HEK293 (cell line): ENCODE data around the gene DHRS7B.

Experiments used
- CTCF ChIA-PET: fragments of 350-600 bp; formaldehyde crosslinking; extraction: SDS; loops from one replicate; lab custom pipeline; 2021; ENCODE audit warnings: antibody characterized with exemption; lab: Yijun Ruan, JAX
- POLR2A ChIA-PET: fragments of 300-600 bp; formaldehyde crosslinking; extraction: SDS; loops from one replicate; lab custom pipeline; 2020; ENCODE audit warnings: antibody characterized with exemption, inconsistent platforms; lab: Yijun Ruan, JAX
- H3K27ac ChIP-seq: fragments of 200-500 bp; sonication (Bioruptor generic); 2 replicates; pipeline ENCODE4 v1.5.1; 2014; ENCODE audit warnings: low read depth, low read length, control low read depth, inconsistent platforms; ENCODE audit errors: extremely low read depth
- H3K36me3 ChIP-seq, 2 experiments: fragments of 200-500 bp in 1 of 2; sonication (Bioruptor generic) in 1 of 2; 1 replicate in 1 of 2; 2 replicates in 1 of 2; pipeline ENCODE4 v1.5.1; 2014 to 2017; ENCODE audit warnings: inconsistent platforms in 2 of 2, low read length in 2 of 2; ENCODE audit not compliant: control insufficient read depth in 2 of 2, insufficient read depth in 1 of 2
- H3K4me1 ChIP-seq: fragments of 200-500 bp; sonication (Bioruptor generic); 2 replicates; pipeline ENCODE4 v1.5.1; 2014; ENCODE audit warnings: mild to moderate bottlenecking, low read length, inconsistent platforms; ENCODE audit not compliant: control insufficient read depth, insufficient read depth
- H3K4me3 ChIP-seq: 2 replicates; pipeline ENCODE4 v1.5.1; 2011; ENCODE audit warnings: low read depth, mild to moderate bottlenecking, control low read depth, low read length, moderate library complexity
- H3K9me3 ChIP-seq: fragments of 200-500 bp; sonication (Bioruptor generic); 2 replicates; pipeline ENCODE4 v1.5.1; 2014; ENCODE audit warnings: low read depth, low read length, inconsistent platforms; ENCODE audit not compliant: control insufficient read depth, insufficient read depth
- BCL6B ChIP-seq: fragments of 450-650 bp; formaldehyde crosslinking; IDR thresholded peaks from 2 replicates; pipeline ENCODE4 v1.5.1; 2017; ENCODE audit warnings: missing biosample characterization, missing genetic modification characterization
- HOXC10 ChIP-seq: sonication (generic); formaldehyde crosslinking; IDR thresholded peaks from 2 replicates; pipeline ENCODE4 v1.8.1; 2023; ENCODE audit warnings: mild to moderate bottlenecking, missing genetic modification reagents
- KLF9 ChIP-seq: fragments of 450-650 bp; formaldehyde crosslinking; IDR thresholded peaks from 2 replicates; pipeline ENCODE4 v1.5.1; 2016; ENCODE audit warnings: missing biosample characterization, missing genetic modification characterization, low read depth
- SCRT2 ChIP-seq: fragments of 450-650 bp; formaldehyde crosslinking; IDR thresholded peaks from 2 replicates; pipeline ENCODE4 v1.5.1; 2016; ENCODE audit warnings: missing biosample characterization, missing genetic modification characterization
- ZBTB1 ChIP-seq: fragments of 450-650 bp; formaldehyde crosslinking; IDR thresholded peaks from 2 replicates; pipeline ENCODE4 v1.5.1; 2016; ENCODE audit warnings: missing biosample characterization, missing genetic modification characterization
- ZFP37 ChIP-seq: fragments of 450-650 bp; formaldehyde crosslinking; IDR thresholded peaks from 2 replicates; pipeline ENCODE4 v1.5.1; 2016; ENCODE audit warnings: missing biosample characterization, missing genetic modification characterization
- ZNF121 ChIP-seq: fragments of 450-650 bp; formaldehyde crosslinking; IDR thresholded peaks from 2 replicates; pipeline ENCODE4 v1.5.1; 2016; ENCODE audit warnings: missing biosample characterization, missing genetic modification characterization
- ZNF133 ChIP-seq: fragments of 450-650 bp; formaldehyde crosslinking; IDR thresholded peaks from 2 replicates; pipeline ENCODE4 v1.5.1; 2016; ENCODE audit warnings: missing biosample characterization, missing genetic modification characterization
- ZNF175 ChIP-seq: fragments of 450-650 bp; formaldehyde crosslinking; IDR thresholded peaks from 2 replicates; pipeline ENCODE4 v1.5.1; 2016; ENCODE audit warnings: missing biosample characterization, missing genetic modification characterization
- ZNF202 ChIP-seq: fragments of 450-650 bp; formaldehyde crosslinking; IDR thresholded peaks from 2 replicates; pipeline ENCODE4 v1.5.1; 2016; ENCODE audit warnings: missing biosample characterization, missing genetic modification characterization, borderline replicate concordance
- ZNF239 ChIP-seq: fragments of 450-650 bp; formaldehyde crosslinking; IDR thresholded peaks from 2 replicates; pipeline ENCODE4 v1.5.1; 2016; ENCODE audit warnings: missing biosample characterization, missing genetic modification characterization
- ZNF302 ChIP-seq: fragments of 450-650 bp; formaldehyde crosslinking; IDR thresholded peaks from 2 replicates; pipeline ENCODE4 v1.5.1; 2016; ENCODE audit warnings: missing biosample characterization, missing genetic modification characterization, low read depth
- ZNF426 ChIP-seq: fragments of 450-650 bp; formaldehyde crosslinking; IDR thresholded peaks from 2 replicates; pipeline ENCODE4 v1.5.1; 2017; ENCODE audit warnings: missing biosample characterization, missing genetic modification characterization, mild to moderate bottlenecking, inconsistent platforms, moderate library complexity
- ZNF555 ChIP-seq: fragments of 450-650 bp; formaldehyde crosslinking; conservative IDR thresholded peaks from 2 replicates; pipeline ENCODE4 v1.5.1; 2017; ENCODE audit warnings: missing biosample characterization, mild to moderate bottlenecking, missing genetic modification characterization, inconsistent platforms
- ZNF654 ChIP-seq: fragments of 450-650 bp; formaldehyde crosslinking; IDR thresholded peaks from 2 replicates; pipeline ENCODE4 v1.5.1; 2016; ENCODE audit warnings: low read depth, missing biosample characterization, missing genetic modification characterization
- ZXDB ChIP-seq: fragments of 450-650 bp; formaldehyde crosslinking; IDR thresholded peaks from 2 replicates; pipeline ENCODE4 v1.5.1; 2016; ENCODE audit warnings: missing biosample characterization, missing genetic modification characterization
- TF ChIP-seq, protein P1 (sequence below): fragments of 450-650 bp; formaldehyde crosslinking; IDR thresholded peaks from 2 replicates; pipeline ENCODE4 v1.5.1; 2016; ENCODE audit warnings: missing biosample characterization, missing genetic modification characterization
- TF ChIP-seq, protein P2 (sequence below): fragments of 450-650 bp; formaldehyde crosslinking; IDR thresholded peaks from 2 replicates; pipeline ENCODE4 v1.5.1; 2016; ENCODE audit warnings: missing biosample characterization, missing genetic modification characterization, borderline replicate concordance
- TF ChIP-seq, protein P3 (sequence below): fragments of 450-650 bp; formaldehyde crosslinking; IDR thresholded peaks from 2 replicates; pipeline ENCODE4 v1.5.1; 2016; ENCODE audit warnings: missing biosample characterization, missing genetic modification characterization

The DHRS7B gene

DNA sequence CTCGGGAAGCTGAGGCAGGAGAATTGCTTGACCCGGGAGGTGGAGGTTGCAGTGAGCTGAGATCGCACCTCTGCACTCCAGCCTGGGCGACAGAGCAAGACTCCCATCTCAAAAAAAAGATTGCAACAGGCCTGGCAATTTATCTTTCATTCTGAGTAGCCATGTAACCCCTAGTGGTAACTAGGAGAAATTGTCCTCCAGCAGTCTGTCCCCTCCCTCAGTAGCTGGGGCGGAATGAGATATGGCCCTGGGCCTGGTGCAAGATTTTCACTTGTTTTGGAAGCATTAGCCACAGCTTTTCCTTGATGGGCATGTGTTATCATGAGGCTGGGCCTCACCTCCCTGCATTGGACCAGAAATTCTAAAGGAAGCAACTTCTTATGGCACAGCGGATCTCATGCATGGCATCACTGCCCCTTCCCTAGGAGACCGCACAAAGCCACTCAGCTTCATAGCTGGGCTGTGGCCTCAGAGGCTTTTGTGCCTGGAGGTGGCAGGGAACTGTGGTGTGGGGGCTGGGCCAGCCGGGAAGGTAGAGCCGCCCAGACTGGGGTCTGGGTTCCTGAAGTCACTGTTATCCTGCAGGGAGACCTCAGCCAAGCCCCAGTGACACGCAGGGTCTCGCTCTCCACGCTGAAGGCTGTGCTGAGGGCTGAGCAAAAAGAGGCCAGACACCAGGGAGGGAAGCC is 113.1 kb downstream of the DHRS7B start (continued):
- no peak for TF ChIP-seq BCL6B (tag by site-specific recombination)
- TF ChIP-seq ZNF555 (tag by site-specific recombination) = no peak
- TF ChIP-seq, protein P1, sequence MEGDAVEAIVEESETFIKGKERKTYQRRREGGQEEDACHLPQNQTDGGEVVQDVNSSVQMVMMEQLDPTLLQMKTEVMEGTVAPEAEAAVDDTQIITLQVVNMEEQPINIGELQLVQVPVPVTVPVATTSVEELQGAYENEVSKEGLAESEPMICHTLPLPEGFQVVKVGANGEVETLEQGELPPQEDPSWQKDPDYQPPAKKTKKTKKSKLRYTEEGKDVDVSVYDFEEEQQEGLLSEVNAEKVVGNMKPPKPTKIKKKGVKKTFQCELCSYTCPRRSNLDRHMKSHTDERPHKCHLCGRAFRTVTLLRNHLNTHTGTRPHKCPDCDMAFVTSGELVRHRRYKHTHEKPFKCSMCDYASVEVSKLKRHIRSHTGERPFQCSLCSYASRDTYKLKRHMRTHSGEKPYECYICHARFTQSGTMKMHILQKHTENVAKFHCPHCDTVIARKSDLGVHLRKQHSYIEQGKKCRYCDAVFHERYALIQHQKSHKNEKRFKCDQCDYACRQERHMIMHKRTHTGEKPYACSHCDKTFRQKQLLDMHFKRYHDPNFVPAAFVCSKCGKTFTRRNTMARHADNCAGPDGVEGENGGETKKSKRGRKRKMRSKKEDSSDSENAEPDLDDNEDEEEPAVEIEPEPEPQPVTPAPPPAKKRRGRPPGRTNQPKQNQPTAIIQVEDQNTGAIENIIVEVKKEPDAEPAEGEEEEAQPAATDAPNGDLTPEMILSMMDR (tag by site-specific recombination) = peak; percentile 22; the same call in 1 of the 2 replicates
- TF ChIP-seq ZNF133 (tag by site-specific recombination) = no peak
- no peak for TF ChIP-seq ZFP37 (tag by site-specific recombination)
- no peak for TF ChIP-seq ZNF239 (tag by site-specific recombination)
- TF ChIP-seq SCRT2 = peak; percentile 28; the same call in 1 of the 2 replicates
- TF ChIP-seq, protein P2, sequence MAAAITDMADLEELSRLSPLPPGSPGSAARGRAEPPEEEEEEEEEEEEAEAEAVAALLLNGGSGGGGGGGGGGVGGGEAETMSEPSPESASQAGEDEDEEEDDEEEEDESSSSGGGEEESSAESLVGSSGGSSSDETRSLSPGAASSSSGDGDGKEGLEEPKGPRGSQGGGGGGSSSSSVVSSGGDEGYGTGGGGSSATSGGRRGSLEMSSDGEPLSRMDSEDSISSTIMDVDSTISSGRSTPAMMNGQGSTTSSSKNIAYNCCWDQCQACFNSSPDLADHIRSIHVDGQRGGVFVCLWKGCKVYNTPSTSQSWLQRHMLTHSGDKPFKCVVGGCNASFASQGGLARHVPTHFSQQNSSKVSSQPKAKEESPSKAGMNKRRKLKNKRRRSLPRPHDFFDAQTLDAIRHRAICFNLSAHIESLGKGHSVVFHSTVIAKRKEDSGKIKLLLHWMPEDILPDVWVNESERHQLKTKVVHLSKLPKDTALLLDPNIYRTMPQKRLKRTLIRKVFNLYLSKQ (tag by site-specific recombination) = no peak
- TF ChIP-seq ZNF654 (tag by site-specific recombination) = 0 out of 2 replicates have a peak, but pooled peaks have one; percentile 3
- TF ChIP-seq ZNF426 = no peak
- no peak for TF ChIP-seq ZNF175
- peak; percentile 77; the same call in 1 of the 2 replicates for TF ChIP-seq ZNF121 (tag by site-specific recombination)
- TF ChIP-seq KLF9 = no peak
- TF ChIP-seq ZBTB1 (tag by site-specific recombination) = no peak
- TF ChIP-seq, protein P3, sequence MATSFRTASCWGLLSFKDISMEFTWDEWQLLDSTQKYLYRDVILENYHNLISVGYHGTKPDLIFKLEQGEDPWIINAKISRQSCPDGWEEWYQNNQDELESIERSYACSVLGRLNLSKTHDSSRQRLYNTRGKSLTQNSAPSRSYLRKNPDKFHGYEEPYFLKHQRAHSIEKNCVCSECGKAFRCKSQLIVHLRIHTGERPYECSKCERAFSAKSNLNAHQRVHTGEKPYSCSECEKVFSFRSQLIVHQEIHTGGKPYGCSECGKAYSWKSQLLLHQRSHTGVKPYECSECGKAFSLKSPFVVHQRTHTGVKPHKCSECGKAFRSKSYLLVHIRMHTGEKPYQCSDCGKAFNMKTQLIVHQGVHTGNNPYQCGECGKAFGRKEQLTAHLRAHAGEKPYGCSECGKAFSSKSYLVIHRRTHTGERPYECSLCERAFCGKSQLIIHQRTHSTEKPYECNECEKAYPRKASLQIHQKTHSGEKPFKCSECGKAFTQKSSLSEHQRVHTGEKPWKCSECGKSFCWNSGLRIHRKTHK = no peak
- TF ChIP-seq ZNF302 (tag by site-specific recombination) = no peak
- no peak for TF ChIP-seq ZNF202 (tag by site-specific recombination)
- no peak for TF ChIP-seq HOXC10

DNA sequence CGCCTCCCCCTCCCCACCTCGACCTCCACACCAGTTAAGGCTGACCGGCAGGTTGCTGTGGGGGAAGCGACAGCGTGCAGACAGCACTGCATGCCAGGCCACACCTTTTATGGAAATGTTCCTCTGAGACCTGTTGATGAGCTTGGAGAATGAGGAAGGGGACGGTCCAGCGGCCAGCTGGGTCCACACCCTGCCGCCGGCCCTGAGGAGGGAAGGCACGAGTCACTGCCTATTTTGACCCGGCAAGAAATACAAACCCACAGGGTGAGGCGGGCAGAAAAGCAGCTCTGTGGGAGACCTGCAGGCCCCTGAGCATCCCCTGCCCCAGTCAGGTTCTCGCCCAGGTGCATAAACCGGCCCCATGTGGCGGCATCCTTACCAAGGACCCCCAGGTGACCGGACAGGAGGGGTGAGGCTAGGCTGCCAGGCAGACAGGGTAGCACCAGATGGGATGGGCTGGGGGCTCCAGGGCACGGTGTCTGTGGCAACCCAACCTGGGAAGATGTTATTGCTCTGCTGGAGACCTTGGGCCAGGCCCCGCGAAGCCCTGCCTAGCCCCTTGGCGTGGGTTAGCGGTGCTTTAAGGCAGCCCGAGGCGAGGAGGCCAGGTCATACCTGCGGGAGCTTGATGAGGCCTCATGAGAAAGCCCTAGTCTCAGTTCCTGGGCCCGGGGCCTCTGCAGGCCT is 113.7 kb downstream of the DHRS7B start:
- H3K9me3 ChIP-seq = no peaks in the 10 kb centered on the region
- CTCF ChIA-PET = interaction anchor here (0.6 to 2.0 kb wide), 10 partner anchors 9 to 277 kb away, joined by 3 to 6 read pairs (median 4); no protein-coding TSS in a partner anchor
- TF ChIP-seq SCRT2 (peak; percentile 55), ZXDB (no peak)
- TF ChIP-seq, all 188 proteins: peak for 1
- POLR2A ChIA-PET = interaction anchor here (0.9 to 1.3 kb wide), 5 partner anchors 9 to 35 kb away, joined by 3 to 4 read pairs (median 3); partner anchors contain the start of gene NATD1
- no peak overlapping the region for H3K4me3 ChIP-seq
- H3K36me3 ChIP-seq = peaks cover 0 to 7% of the 10 kb centered on the region in 2 experiments; a peak in 1 of 3 replicates
- H3K4me1 ChIP-seq = no peaks in the 10 kb centered on the region; the same call in 1 of the 2 replicates
- H3K27ac ChIP-seq = no peak overlapping the region
